Measurements from ENCODE around the gene CSMD2.

DNA sequence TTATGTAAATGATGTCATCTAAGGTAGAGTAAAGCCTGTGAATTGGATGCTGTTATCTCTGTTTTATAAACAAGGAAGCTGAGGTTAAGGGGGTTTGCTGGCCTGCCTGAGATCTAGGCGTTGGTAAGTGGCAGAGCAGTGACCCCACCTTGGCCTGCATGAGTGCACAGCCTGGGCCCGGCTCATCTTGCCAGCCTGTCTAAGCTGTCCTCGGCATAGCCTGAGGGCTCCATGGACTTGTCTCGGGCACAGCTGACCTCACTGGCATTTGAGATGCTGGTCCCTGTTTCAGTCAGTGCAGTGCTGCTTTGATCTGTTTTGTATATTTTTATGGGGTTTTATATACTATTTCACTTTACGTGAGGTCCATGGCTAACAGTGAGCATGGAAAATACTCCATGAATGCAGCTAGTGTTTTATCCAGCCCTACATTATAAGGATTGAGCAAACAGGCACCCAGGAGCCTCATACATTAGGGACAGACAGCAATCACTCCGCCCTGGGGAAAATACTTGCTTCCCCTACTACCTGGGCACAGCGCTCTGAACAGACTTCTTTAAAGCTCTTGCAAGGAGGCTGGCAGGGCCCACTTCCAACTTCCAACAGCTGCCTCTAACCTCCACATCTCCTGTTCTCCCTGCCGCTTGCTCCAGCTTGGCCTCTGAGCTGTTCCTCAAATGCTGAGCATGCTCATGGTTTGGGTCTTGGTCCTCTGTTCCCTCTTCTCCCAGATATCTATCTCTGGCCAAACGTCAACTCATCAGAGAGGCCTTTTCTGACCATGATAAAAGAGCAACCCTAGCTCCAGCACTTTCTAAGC is 451.8 kb downstream of the CSMD2 start:
- TF ChIP-seq, protein P1, sequence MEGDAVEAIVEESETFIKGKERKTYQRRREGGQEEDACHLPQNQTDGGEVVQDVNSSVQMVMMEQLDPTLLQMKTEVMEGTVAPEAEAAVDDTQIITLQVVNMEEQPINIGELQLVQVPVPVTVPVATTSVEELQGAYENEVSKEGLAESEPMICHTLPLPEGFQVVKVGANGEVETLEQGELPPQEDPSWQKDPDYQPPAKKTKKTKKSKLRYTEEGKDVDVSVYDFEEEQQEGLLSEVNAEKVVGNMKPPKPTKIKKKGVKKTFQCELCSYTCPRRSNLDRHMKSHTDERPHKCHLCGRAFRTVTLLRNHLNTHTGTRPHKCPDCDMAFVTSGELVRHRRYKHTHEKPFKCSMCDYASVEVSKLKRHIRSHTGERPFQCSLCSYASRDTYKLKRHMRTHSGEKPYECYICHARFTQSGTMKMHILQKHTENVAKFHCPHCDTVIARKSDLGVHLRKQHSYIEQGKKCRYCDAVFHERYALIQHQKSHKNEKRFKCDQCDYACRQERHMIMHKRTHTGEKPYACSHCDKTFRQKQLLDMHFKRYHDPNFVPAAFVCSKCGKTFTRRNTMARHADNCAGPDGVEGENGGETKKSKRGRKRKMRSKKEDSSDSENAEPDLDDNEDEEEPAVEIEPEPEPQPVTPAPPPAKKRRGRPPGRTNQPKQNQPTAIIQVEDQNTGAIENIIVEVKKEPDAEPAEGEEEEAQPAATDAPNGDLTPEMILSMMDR (conservative IDR thresholded peaks at IDR 0.05) = no peak
- TF ChIP-seq EZH2 (IDR thresholded peaks at IDR 0.05; ENCODE audit: low read depth) = no peak

Measured in PC-9 (cell line).